A549 (cell line): Measurements from ENCODE around the gene CACNA1C. TPM values are rescaled to one million over a fixed set of nuclear protein-coding genes. Genes with fewer than 3 reads are reported as not detected.

Experiments used
- ATAC-seq, 2 experiments: fragments of 200-7000 bp in 1 of 2; fragments of >200 bp in 1 of 2; cut with Nextera tagmentation in 1 of 2; cut with Tn5 transposase in 1 of 2; 3 replicates each; pipeline versions ENCODE4 v1.8.0 to v1.9.1; 2018 to 2020; ENCODE audit warnings: mild to moderate bottlenecking in 1 of 2, moderate library complexity in 1 of 2
- CTCF ChIA-PET: fragments of 300-600 bp; sonication (Branson Sonifier 250); formaldehyde crosslinking; extraction: SDS; loops from one replicate; lab custom pipeline; 2021; ENCODE audit warnings: antibody characterized with exemption, inconsistent platforms; lab: Yijun Ruan, JAX
- POLR2A ChIA-PET: fragments of 350-600 bp; formaldehyde crosslinking; extraction: SDS; loops from one replicate; lab custom pipeline; 2021; ENCODE audit warnings: antibody characterized with exemption, inconsistent platforms; lab: Yijun Ruan, JAX
- DNase-seq, 2 experiments: peaks; one replicate each; pipeline versions ENCODE4 v3.0.0 to v3.0.0-alpha.2; 2011 to 2016; ENCODE audit warnings: low read depth in 1 of 2, low spot score in 1 of 2
- FAIRE-seq: peaks from 2 replicates; lab custom pipeline; 2011; peaks lifted over from hg19 to GRCh38; lab: Jason Lieb, UNC
- H3K27ac ChIP-seq, 2 experiments: fragments of >200 bp; sonication (Bioruptor Twin); formaldehyde crosslinking; 3 replicates each; pipeline ENCODE4 v1.5.1; 2016 to 2017
- H3K4me1 ChIP-seq: fragments of >200 bp; sonication (Bioruptor Twin); formaldehyde crosslinking; 3 replicates; pipeline ENCODE4 v1.6.1; 2016
- H3K4me2 ChIP-seq: fragments of >200 bp; sonication (Bioruptor Twin); formaldehyde crosslinking; 3 replicates; pipeline ENCODE4 v1.6.1; 2016
- H3K4me3 ChIP-seq: fragments of >200 bp; sonication (Bioruptor Twin); formaldehyde crosslinking; 3 replicates; pipeline ENCODE4 v1.5.1; 2016
- H3K9me3 ChIP-seq: fragments of >200 bp; sonication (Bioruptor Twin); formaldehyde crosslinking; 3 replicates; pipeline ENCODE4 v1.6.1; 2016
- BHLHE40 ChIP-seq: IDR thresholded peaks from 2 replicates; pipeline ENCODE4 v1.6.1; 2012; ENCODE audit warnings: low read depth, low read length, inconsistent platforms
- CBX2 ChIP-seq: fragments of 200-600 bp; sonication (generic); IDR thresholded peaks from 2 replicates; pipeline ENCODE4 v1.6.1; 2016; ENCODE audit warnings: low read depth, mild to moderate bottlenecking, borderline replicate concordance
- CBX8 ChIP-seq: fragments of 200-600 bp; sonication (generic); IDR thresholded peaks from 2 replicates; pipeline ENCODE4 v1.6.1; 2016
- EHF ChIP-seq: fragments of 250-450 bp; sonication (Bioruptor Pico); IDR thresholded peaks from 2 replicates; pipeline ENCODE4 v1.5.0; 2020; ENCODE audit warnings: mild to moderate bottlenecking
- EHMT2 ChIP-seq: fragments of 200-600 bp; sonication (generic); IDR thresholded peaks from 2 replicates; pipeline ENCODE4 v1.6.1; 2016; ENCODE audit warnings: antibody characterized with exemption, low read depth, mild to moderate bottlenecking, moderate library complexity
- EP300 ChIP-seq, 2 experiments: fragments of >200 bp; sonication (Bioruptor Twin); formaldehyde crosslinking; IDR thresholded peaks; 2 replicates in 1 of 2; 3 replicates in 1 of 2; pipeline ENCODE4 v1.6.1; 2016 to 2017
- FOSB ChIP-seq: fragments of 250-450 bp; sonication (Bioruptor Pico); IDR thresholded peaks from 2 replicates; pipeline ENCODE4 v1.5.0; 2020; ENCODE audit warnings: mild to moderate bottlenecking, moderate library complexity
- FOXS1 ChIP-seq: fragments of 250-450 bp; sonication (Bioruptor Pico); IDR thresholded peaks from 2 replicates; pipeline ENCODE4 v1.5.0; 2020; ENCODE audit warnings: mild to moderate bottlenecking, moderate library complexity
- HEYL ChIP-seq: fragments of 250-450 bp; sonication (Bioruptor Pico); IDR thresholded peaks from 2 replicates; pipeline ENCODE4 v1.8.0; 2021; ENCODE audit warnings: mild to moderate bottlenecking, moderate library complexity
- HMGXB4 ChIP-seq: fragments of 250-450 bp; sonication (Bioruptor Pico); IDR thresholded peaks from 2 replicates; pipeline ENCODE4 v1.5.0; 2021; ENCODE audit warnings: mild to moderate bottlenecking, moderate library complexity, borderline replicate concordance
- HOXA7 ChIP-seq: fragments of 250-450 bp; sonication (Bioruptor Pico); IDR thresholded peaks from 2 replicates; pipeline ENCODE4 v1.5.0; 2020; ENCODE audit warnings: mild to moderate bottlenecking, moderate library complexity
- HOXB13 ChIP-seq: fragments of 250-450 bp; sonication (Bioruptor Pico); IDR thresholded peaks from 2 replicates; pipeline ENCODE4 v1.5.0; 2020; ENCODE audit warnings: low read depth, mild to moderate bottlenecking, moderate library complexity
- HOXB5 ChIP-seq: fragments of 250-450 bp; sonication (Bioruptor Pico); IDR thresholded peaks from 2 replicates; pipeline ENCODE4 v1.5.0; 2020; ENCODE audit warnings: mild to moderate bottlenecking, moderate library complexity
- JUN ChIP-seq, 2 experiments: fragments of >200 bp; sonication (Bioruptor Twin); formaldehyde crosslinking; IDR thresholded peaks; 2 replicates in 1 of 2; 3 replicates in 1 of 2; pipeline ENCODE4 v1.6.1; 2016 to 2017
- MAFK ChIP-seq: fragments of 450-650 bp; IDR thresholded peaks from 2 replicates; pipeline ENCODE4 v1.6.1; 2014; ENCODE audit not compliant: partially characterized antibody
- MAZ ChIP-seq: fragments of 150-350 bp; IDR thresholded peaks from 2 replicates; pipeline ENCODE4 v1.6.1; 2014; ENCODE audit warnings: antibody characterized with exemption, low read depth, low read length, borderline replicate concordance
- MYC ChIP-seq: IDR thresholded peaks from 2 replicates; pipeline ENCODE4 v1.6.1; 2012; ENCODE audit warnings: mild to moderate bottlenecking, inconsistent platforms, low read length, improper control_type of control experiment, borderline replicate concordance
- NFE2L2 ChIP-seq: fragments of 150-350 bp; conservative IDR thresholded peaks from 2 replicates; pipeline ENCODE4 v1.6.1; 2014; ENCODE audit warnings: low read length
- REST ChIP-seq: fragments of 200-600 bp; sonication (generic); IDR thresholded peaks from 2 replicates; pipeline ENCODE4 v1.6.1; 2016; ENCODE audit warnings: antibody characterized with exemption, mild to moderate bottlenecking, moderate library complexity
- SMC3 ChIP-seq: fragments of >200 bp; sonication (Bioruptor Twin); formaldehyde crosslinking; IDR thresholded peaks from 3 replicates; pipeline ENCODE4 v1.6.1; 2018; ENCODE audit warnings: inconsistent platforms
- TP53 ChIP-seq: fragments of 250-450 bp; sonication (Bioruptor Pico); IDR thresholded peaks from 2 replicates; pipeline ENCODE4 v1.5.0; 2021; ENCODE audit warnings: mild to moderate bottlenecking, moderate library complexity
- WGBS: methylation state at CpG from one replicate; pipeline ENCODE4 v1.1.6; 2017; ENCODE audit errors: missing lambda C conversion rate; 5-methylcytosine and 5-hydroxymethylcytosine counted together
- polyA plus RNA-seq, 4 experiments: library from polyadenylated mRNA; depleted of rRNA in 3 of 4; stranded (reverse); fragments of >200 nt; fragmentation: RNase III in 1 of 4; extraction: RNeasy Plus Mini Kit Qiagen cat#74134 plus additional on column Dnase treatment in 1 of 4; gene quantifications; 2 replicates in 3 of 4; 3 replicates in 1 of 4; pipeline ENCODE4 v1.2.3, GENCODE V29; 2011 to 2017
- TF ChIP-seq, protein P1 (sequence below): IDR thresholded peaks from 2 replicates; pipeline ENCODE4 v1.6.1; 2012
- TF ChIP-seq, protein P2 (sequence below): fragments of 450-650 bp; IDR thresholded peaks from 2 replicates; pipeline ENCODE4 v1.6.1; 2014; ENCODE audit warnings: antibody characterized with exemption
- TF ChIP-seq, protein P3 (sequence below): IDR thresholded peaks from 2 replicates; pipeline ENCODE4 v1.6.1; 2012; ENCODE audit warnings: low read depth, borderline replicate concordance

Gene CACNA1C
- polyA plus RNA-seq, 2 of the 4 experiments (the other 2 are of a cell fraction): not detected

DNA sequence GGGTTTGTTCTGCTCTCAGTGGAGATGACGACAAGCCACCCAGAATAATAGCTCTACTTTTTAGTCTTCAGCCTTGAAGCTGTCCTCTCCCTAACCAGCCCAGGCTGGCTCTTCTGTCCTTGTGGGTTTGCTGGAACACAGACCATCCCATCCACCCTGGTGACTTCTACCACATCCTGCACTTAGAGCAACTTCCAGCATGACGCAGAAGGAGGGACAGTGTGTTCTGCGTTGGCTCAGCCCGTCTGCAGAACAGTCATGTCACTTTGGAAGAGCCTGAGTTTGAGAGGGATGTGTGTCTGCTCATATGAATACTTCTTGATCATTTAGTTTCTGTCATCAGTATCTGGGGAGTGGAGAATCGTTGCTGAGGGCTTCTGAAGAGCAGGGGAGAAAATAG lies 198.0 kb downstream of the CACNA1C start:
- TF ChIP-seq BHLHE40 (no peak), NFE2L2 (no peak), HEYL (no peak), MAFK (no peak)
- DNase-seq: no peak

DNA sequence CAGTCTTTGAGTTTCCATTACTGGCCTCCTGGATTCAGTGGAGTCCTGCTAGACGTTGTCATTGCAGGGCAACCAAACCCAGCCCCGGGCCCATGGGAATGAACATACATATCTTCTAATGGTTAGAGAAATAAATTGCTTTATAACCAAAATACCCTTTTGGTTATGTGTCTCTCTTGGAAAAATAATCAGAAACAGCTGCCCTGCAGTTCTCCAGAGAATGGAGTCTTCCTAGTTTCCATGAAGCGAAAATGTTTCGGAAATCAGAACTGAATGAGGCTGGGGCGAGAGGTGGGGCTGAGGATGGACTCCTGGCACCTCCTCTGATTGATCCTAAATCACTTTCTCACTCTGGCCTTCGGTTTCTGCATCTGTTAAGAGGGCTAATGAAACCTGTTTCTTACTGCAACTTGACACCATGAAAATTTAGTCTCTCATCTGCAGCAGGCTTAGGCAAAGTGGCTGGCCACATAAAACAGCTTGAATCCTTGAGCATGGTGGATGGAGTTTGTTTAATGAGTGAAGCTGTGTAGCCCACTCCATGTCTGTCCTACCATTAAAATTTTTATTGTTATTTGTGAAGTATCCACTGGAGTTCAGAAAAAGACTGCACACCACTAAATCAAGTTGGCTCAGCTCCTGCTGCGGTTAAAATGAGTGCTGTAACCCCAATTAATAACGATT lies 198.9 kb downstream of the CACNA1C start:
- WGBS: 6% methylated on average over 8 of the region's 8 CpGs
- no peak overlapping the region for H3K4me3 ChIP-seq
- no peaks in the 10 kb centered on the region for H3K4me1 ChIP-seq
- TF ChIP-seq HOXB13 (CRISPR knock-in tag): no peak
- TF ChIP-seq HMGXB4 (CRISPR knock-in tag): no peak
- TF ChIP-seq HOXB5 (CRISPR knock-in tag): no peak
- no peak for TF ChIP-seq HOXA7 (CRISPR knock-in tag)
- TF ChIP-seq, protein P1, sequence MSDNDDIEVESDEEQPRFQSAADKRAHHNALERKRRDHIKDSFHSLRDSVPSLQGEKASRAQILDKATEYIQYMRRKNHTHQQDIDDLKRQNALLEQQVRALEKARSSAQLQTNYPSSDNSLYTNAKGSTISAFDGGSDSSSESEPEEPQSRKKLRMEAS: no peak
- no peak for TF ChIP-seq FOSB (CRISPR knock-in tag)
- TF ChIP-seq CBX2: no peak
- TF ChIP-seq EHMT2: no peak
- peaks cover 5% of the 10 kb centered on the region; the same call in 2 of the 3 replicates for H3K9me3 ChIP-seq
- no peak overlapping the region for H3K4me2 ChIP-seq
- no peak for ATAC-seq
- CTCF ChIA-PET: interaction anchor here (0.5 to 1.2 kb wide), 3 partner anchors 25 to 1901 kb away, joined by 3 read pairs; no protein-coding TSS in a partner anchor
- FAIRE-seq: no peak
- POLR2A ChIA-PET: no interaction called here
- no peak for DNase-seq
- H3K27ac ChIP-seq: no peak overlapping the region

More for the DNA sequence above, 198.0 kb downstream of the CACNA1C start:
- no peak for FAIRE-seq
- Histone ChIP-seq H3K4me1 (no peaks in the 10 kb centered on the region), H3K4me2 (no peak overlapping the region), H3K27ac (no peak overlapping the region), H3K4me3 (no peak overlapping the region), H3K9me3 (peaks cover 3% of the 10 kb centered on the region; the same call in 2 of the 3 replicates)
- ChIA-PET POLR2A (no interaction called here), CTCF (no interaction called here)
- WGBS: 15% methylated on average over 5 of the region's 5 CpGs
- no peak for ATAC-seq

DNA sequence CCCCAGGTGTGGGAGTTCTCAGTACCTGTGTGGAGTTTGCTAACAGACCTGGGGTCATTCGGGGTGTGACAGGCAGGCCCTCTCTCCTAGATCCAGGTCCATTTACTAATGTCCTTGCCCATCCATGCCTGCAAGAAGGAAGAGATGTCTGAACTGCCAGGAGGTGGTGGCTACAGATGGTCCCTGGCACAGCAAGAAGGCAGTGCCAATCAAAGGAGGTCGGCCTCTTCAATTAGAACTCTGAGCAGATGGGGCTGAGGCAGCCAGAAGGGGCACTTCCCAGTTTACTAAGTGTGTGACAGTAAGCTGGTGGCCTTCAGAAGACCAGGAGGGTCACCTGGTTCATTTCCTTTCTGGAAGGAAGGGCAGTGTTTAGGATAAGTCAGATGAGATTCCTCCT lies 202.5 kb downstream of the CACNA1C start:
- no peak for FAIRE-seq
- H3K4me3 ChIP-seq: no peak overlapping the region
- no peak for DNase-seq
- ATAC-seq: no peak
- POLR2A ChIA-PET: no interaction called here
- 3% methylated on average over 2 of the region's 2 CpGs for WGBS
- TF ChIP-seq, protein P1: no peak
- TF ChIP-seq HMGXB4 (CRISPR knock-in tag) (no peak), CBX2 (no peak), JUN (IDR thresholded peaks at IDR 0.05) (no peak), FOXS1 (no peak), EP300 (IDR thresholded peaks at IDR 0.05) (no peak), EHF (CRISPR knock-in tag) (no peak), MYC (no peak), MAZ (no peak), TP53 (CRISPR knock-in tag) (no peak), REST (no peak), SMC3 (no peak), CBX8 (no peak)
- TF ChIP-seq, protein P2, sequence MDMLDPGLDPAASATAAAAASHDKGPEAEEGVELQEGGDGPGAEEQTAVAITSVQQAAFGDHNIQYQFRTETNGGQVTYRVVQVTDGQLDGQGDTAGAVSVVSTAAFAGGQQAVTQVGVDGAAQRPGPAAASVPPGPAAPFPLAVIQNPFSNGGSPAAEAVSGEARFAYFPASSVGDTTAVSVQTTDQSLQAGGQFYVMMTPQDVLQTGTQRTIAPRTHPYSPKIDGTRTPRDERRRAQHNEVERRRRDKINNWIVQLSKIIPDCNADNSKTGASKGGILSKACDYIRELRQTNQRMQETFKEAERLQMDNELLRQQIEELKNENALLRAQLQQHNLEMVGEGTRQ: no peak
- TF ChIP-seq, protein P3, sequence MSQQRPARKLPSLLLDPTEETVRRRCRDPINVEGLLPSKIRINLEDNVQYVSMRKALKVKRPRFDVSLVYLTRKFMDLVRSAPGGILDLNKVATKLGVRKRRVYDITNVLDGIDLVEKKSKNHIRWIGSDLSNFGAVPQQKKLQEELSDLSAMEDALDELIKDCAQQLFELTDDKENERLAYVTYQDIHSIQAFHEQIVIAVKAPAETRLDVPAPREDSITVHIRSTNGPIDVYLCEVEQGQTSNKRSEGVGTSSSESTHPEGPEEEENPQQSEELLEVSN: no peak
- TF ChIP-seq, all 56 proteins: peak for 0
- H3K4me2 ChIP-seq: no peak overlapping the region
- H3K27ac ChIP-seq: no peak overlapping the region
- H3K9me3 ChIP-seq: peaks cover 5% of the 10 kb centered on the region; the same call in 2 of the 3 replicates
- H3K4me1 ChIP-seq: no peaks in the 10 kb centered on the region
- CTCF ChIA-PET: interaction anchor here (0.8 to 1.3 kb wide), 2 partner anchors 29 to 198 kb away, joined by 3 read pairs; no protein-coding TSS in a partner anchor
